Body of pancreas (tissue), 4 donors: ENCODE results near the gene LRRFIP1. TPM values are rescaled to one million over a fixed set of nuclear protein-coding genes. Genes with fewer than 3 reads are reported as not detected.

Experiments used
- ATAC-seq: fragments of 150-250 bp; one replicate; pipeline ENCODE4 v1.9.1; 2016
- DNase-seq, 4 donors: peaks; one replicate each; pipeline ENCODE4 v3.0.0-alpha.2; 2019
- H3K27ac ChIP-seq, 4 donors: fragments of 200-600 bp; sonication (generic); 1 replicate in 3 of 4; 2 replicates in 1 of 4; pipeline versions ENCODE4 v1.5.1 to v1.6.1; 2016 to 2019; ENCODE audit warnings: mild to moderate bottlenecking in 1 of 4, mixed read lengths in 1 of 4, moderate library complexity in 1 of 4
- H3K27me3 ChIP-seq, 2 donors: fragments of 200-600 bp; sonication (generic); one replicate each; pipeline ENCODE4 v1.6.0; 2016; ENCODE audit warnings: mild to moderate bottlenecking in 1 of 2
- H3K36me3 ChIP-seq, 2 donors: fragments of 200-600 bp; sonication (generic); replicated peaks in 1 of 2; 2 replicates each; pipeline ENCODE4 v1.5.1; 2016; ENCODE audit warnings: low read depth in 2 of 2; ENCODE audit not compliant: insufficient read depth in 1 of 2
- H3K4me1 ChIP-seq: fragments of 200-600 bp; sonication (generic); one replicate; pipeline ENCODE4 v1.6.0; 2016
- H3K4me3 ChIP-seq, 2 donors: fragments of 200-600 bp; sonication (generic); 1 replicate in 1 of 2; 2 replicates in 1 of 2; pipeline ENCODE4 v1.5.1; 2016 to 2019
- H3K9me3 ChIP-seq, 3 donors: fragments of 200-600 bp; sonication (generic); 1 replicate in 2 of 3; 2 replicates in 1 of 3; pipeline ENCODE4 v1.5.1; 2016
- POLR2A ChIP-seq, 3 donors: fragments of 450-650 bp; IDR thresholded peaks; one replicate each; pipeline ENCODE4 v1.6.1; 2016; ENCODE audit warnings: antibody characterized with exemption in 3 of 3, mild to moderate bottlenecking in 2 of 3
- WGBS, 2 donors: methylation state at CpG; one replicate each; pipeline ENCODE4 v1.1.5; 2017; 5-methylcytosine and 5-hydroxymethylcytosine counted together
- intact Hi-C: fragments of 100-400 bp; cut with DNase I; formaldehyde crosslinking; loops from one replicate; pipeline ENCODE4 v1.15.1; 2023
- total RNA-seq, 2 donors: library from RNA; depleted of rRNA; stranded (reverse); fragments of >200 nt; gene quantifications; one replicate each; pipeline ENCODE4 v1.1.0, GENCODE V29; 2016
- TF ChIP-seq, protein P1 (sequence below), 7 experiments: fragments of 450-650 bp in 4 of 7; fragments of 200-600 bp in 3 of 7; sonication (generic) in 3 of 7; IDR thresholded peaks; one replicate each; pipeline ENCODE4 v1.5.1; 2016 to 2019; ENCODE audit warnings: antibody characterized with exemption in 7 of 7

The LRRFIP1 gene
- total RNA-seq, 2 donors from 2014 or later = 49.8 to 57.1 TPM

DNA sequence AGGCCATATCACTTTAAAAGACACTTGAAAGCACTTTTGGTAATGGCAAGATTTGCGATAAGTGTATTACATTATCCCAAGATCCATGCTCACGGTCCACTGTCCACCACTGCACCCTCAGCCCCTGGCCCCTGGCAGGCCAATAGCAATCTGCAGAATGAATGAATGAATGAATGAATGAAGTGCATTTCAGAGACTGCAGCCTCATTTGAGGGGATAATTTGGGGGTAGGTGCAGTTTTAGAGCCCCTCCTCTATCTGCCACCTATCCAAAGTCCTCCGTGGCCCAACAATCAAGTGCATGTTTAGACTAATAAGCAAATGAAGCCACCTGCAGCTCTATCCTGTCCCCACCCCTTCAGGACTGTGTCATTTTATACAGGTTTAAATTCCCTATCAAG, 169.9 kb downstream of the LRRFIP1 start:
- H3K27ac ChIP-seq = no peak overlapping the region
- H3K36me3 ChIP-seq = no peaks in the 10 kb centered on the region
- intact Hi-C loops = no loop called here
- 94% methylated on average over 3 of the region's 3 CpGs for WGBS, 2 donors
- H3K27me3 ChIP-seq = no peaks in the 10 kb centered on the region
- DNase-seq (no peak), ATAC-seq (no peak)
- TF ChIP-seq POLR2A (IDR thresholded peaks at IDR 0.05) = no peak
- TF ChIP-seq, protein P1, sequence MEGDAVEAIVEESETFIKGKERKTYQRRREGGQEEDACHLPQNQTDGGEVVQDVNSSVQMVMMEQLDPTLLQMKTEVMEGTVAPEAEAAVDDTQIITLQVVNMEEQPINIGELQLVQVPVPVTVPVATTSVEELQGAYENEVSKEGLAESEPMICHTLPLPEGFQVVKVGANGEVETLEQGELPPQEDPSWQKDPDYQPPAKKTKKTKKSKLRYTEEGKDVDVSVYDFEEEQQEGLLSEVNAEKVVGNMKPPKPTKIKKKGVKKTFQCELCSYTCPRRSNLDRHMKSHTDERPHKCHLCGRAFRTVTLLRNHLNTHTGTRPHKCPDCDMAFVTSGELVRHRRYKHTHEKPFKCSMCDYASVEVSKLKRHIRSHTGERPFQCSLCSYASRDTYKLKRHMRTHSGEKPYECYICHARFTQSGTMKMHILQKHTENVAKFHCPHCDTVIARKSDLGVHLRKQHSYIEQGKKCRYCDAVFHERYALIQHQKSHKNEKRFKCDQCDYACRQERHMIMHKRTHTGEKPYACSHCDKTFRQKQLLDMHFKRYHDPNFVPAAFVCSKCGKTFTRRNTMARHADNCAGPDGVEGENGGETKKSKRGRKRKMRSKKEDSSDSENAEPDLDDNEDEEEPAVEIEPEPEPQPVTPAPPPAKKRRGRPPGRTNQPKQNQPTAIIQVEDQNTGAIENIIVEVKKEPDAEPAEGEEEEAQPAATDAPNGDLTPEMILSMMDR (IDR thresholded peaks at IDR 0.05) = no peak
- no peak overlapping the region for H3K4me3 ChIP-seq
- H3K4me1 ChIP-seq = no peaks in the 10 kb centered on the region
- H3K9me3 ChIP-seq = no peaks in the 10 kb centered on the region

DNA sequence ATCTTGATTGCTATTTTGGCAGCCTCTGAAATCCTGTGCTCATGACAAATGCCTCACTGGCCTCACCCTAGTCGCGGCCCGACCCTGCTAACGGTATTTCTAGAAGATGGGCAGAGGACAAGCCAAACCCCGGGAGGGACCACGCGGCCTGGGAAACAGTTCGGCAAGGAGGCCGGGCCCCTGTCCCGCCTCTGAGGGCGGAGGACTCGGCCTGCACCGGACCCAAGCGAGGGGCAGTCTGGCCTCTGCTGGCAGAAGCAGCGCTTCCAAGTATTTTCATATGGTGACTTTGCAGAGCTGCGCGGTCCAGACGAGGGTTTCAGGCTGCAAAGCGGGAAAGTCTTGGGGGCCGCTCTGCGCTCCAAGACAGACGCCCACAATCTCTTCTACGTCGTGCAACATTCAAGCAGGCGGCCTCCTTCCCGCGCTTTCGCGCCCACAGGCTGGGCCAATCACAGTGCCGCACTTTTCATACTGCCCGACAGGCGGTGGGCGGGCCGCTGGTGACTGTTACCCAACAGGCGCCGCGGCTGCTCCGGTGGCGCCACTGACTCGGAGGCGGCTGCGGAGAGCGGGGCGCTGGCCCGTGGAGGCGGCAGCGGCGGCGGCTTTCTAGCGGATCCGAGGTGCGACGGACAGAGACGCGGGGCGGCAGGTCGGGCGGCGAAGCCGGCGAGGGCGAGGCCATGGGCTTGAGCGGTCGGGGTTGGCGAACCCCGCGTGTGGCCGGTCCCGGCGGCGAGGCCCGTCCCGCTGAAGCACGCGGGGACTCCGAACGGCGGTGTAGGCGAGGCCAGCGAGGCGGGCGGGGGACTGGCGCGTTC, 171.1 kb downstream of the LRRFIP1 start, which contains the start of gene RBM44:
RBM44 (plus strand) TSS at position 544 of the 824 bp plus-strand sequence. CDS start 14,831 bp downstream, outside the sequence.
- DNase-seq = no peak
- H3K27me3 ChIP-seq = no peaks in the 10 kb centered on the region
- intact Hi-C loops = no loop called here

DNA sequence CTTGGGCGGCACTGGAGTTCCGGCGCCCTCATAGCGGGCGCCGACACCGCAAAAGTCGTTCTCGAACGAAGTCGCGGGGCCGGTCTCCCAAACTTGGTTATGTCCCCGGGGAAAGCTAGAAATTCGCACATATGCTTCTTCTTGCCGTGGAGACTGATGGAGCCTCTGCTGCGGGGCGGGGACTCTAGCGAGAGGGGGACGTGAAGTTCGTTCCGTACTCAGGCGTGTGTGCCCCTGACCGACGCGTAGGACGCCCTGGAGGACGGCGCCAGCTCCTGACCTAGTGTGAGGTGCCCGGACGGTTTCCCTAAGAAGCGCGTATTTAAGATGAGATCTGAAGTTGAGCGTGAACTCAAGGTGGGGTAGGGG, 171.7 kb downstream of the LRRFIP1 start:
- no peak for ATAC-seq

More for the DNA sequence above, 171.1 kb downstream of the LRRFIP1 start, which contains the start of gene RBM44:
- Histone ChIP-seq H3K27ac (no peak within 1 kb of the TSS), H3K9me3 (no peaks in the 10 kb centered on the region), H3K4me1 (no peaks in the 10 kb centered on the region), H3K4me3 (no peak within 1 kb of the TSS), H3K36me3 (no peaks in the 10 kb centered on the region)
- 80 to 83% methylated on average over 39 to 84 of the region's 84 CpGs for WGBS, 2 donors
- TF ChIP-seq POLR2A (IDR thresholded peaks at IDR 0.05) = no peak
- TF ChIP-seq, protein P1 (IDR thresholded peaks at IDR 0.05) = no peak
- ATAC-seq = no peak

DNA sequence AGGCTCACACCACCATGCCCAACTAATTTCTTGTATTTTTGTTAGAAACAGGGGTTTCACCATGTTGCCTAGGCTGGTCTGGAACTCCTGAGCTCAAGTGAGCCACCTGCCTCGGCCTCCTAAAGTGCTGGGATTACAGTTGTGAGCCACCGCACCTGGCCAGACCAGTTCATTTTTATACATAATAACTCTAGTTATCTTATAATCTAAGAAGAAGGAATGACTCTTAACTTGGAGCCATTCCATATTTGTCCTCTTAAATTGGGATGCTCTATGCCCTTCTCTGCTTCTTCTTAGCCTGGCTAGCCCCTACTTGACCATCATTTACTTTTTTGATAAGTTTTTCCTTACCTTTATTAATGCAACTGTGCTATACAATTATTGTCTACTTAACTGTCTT, 174.1 kb downstream of the LRRFIP1 start:
- no peaks in the 10 kb centered on the region for H3K36me3 ChIP-seq
- 81 to 98% methylated on average over 2 of the region's 2 CpGs for WGBS, 2 donors
- H3K4me3 ChIP-seq = no peak overlapping the region
- no peaks in the 10 kb centered on the region for H3K9me3 ChIP-seq
- ATAC-seq = no peak
- H3K4me1 ChIP-seq = no peaks in the 10 kb centered on the region
- DNase-seq = no peak
- no peak overlapping the region for H3K27ac ChIP-seq
- TF ChIP-seq POLR2A (IDR thresholded peaks at IDR 0.05) = no peak
- TF ChIP-seq, protein P1 (IDR thresholded peaks at IDR 0.05) = no peak
- no peaks in the 10 kb centered on the region for H3K27me3 ChIP-seq
- intact Hi-C loops = no loop called here

More for the DNA sequence above, 171.7 kb downstream of the LRRFIP1 start:
- Histone ChIP-seq H3K27ac (no peak overlapping the region), H3K27me3 (no peaks in the 10 kb centered on the region), H3K4me1 (no peaks in the 10 kb centered on the region), H3K9me3 (no peaks in the 10 kb centered on the region), H3K36me3 (no peaks in the 10 kb centered on the region), H3K4me3 (no peak overlapping the region)
- no peak for DNase-seq
- 87 to 96% methylated on average over 27 to 33 of the region's 34 CpGs for WGBS, 2 donors
- intact Hi-C loops = no loop called here
- TF ChIP-seq, protein P1 (IDR thresholded peaks at IDR 0.05) = no peak
- TF ChIP-seq POLR2A (IDR thresholded peaks at IDR 0.05) = no peak
